ENCODE measurements around the gene DENND1B. TPM values are rescaled to one million over a fixed set of nuclear protein-coding genes. Genes with fewer than 3 reads are reported as not detected.

DENND1B gene
- total and polyA plus RNA-seq, 4 donors: 1.7 to 13.7 (median 7.9) TPM

DNA sequence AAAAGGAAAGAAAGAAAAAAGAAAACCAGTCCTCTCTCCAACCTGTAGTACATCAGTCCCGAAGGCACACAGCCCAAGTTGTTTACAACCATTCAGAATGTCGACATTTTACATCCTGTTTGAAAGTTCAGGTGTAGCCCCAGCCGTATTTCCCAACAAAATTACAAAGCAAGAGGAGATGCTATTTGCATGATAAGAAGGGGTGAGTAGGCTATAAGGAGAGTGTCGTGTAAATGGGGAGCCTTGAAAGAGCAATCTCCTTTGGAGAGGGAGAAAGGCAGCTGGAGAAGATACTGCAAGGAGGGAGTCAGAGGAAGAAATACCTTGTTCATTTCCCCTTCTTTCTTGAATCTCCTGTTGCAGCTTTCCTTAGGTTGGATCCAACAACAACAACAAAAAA, 35.5 kb upstream of the DENND1B start:
- Histone ChIP-seq H3K36me3 (ENCODE audit: control insufficient read depth in 4 of 4, insufficient read depth in 3 of 4, low read depth in 1 of 4, low read length in 3 of 4) (no peaks in the 10 kb centered on the region), H3K27ac (ENCODE audit: low read depth in 1 of 2, low read length in 2 of 2) (no peak overlapping the region), H3K9me3 (ENCODE audit: control insufficient read depth in 4 of 4, low read length in 3 of 4) (no peaks in the 10 kb centered on the region), H3K27me3 (ENCODE audit: control insufficient read depth in 4 of 4, insufficient read depth in 4 of 4, low read length in 3 of 4) (no peaks in the 10 kb centered on the region), H3K9ac (ENCODE audit: low read depth in 1 of 2, low read length in 2 of 2) (no peak overlapping the region), H3K4me3 (ENCODE audit: low read depth in 1 of 3, low read length in 3 of 3) (no peak overlapping the region), H3K4me1 (ENCODE audit: control insufficient read depth in 4 of 4, insufficient read depth in 4 of 4, low read length in 3 of 4) (peaks cover 0 to 5% (median 0%) of the 10 kb centered on the region in 4 donors)
- no peak for DNase-seq (ENCODE audit: low spot score)
- TF ChIP-seq HNF4G (IDR thresholded peaks at IDR 0.05) (no peak), ATF3 (IDR thresholded peaks at IDR 0.05) (no peak), REST (IDR thresholded peaks at IDR 0.05) (no peak), TAF1 (conservative IDR thresholded peaks at IDR 0.05) (no peak), FOXA2 (IDR thresholded peaks at IDR 0.05) (no peak), HNF4A (conservative IDR thresholded peaks at IDR 0.05) (no peak), RXRA (IDR thresholded peaks at IDR 0.05) (no peak), GABPA (IDR thresholded peaks at IDR 0.05 in 1 of 2, conservative IDR thresholded peaks at IDR 0.05 in 1 of 2) (no peak), EGR1 (IDR thresholded peaks at IDR 0.05; ENCODE audit: low read depth in 2 of 2) (no peak), SP1 (IDR thresholded peaks at IDR 0.05) (no peak), CTCF (IDR thresholded peaks at IDR 0.05; ENCODE audit: low read depth, low read length, missing input control) (no peak), RAD21 (IDR thresholded peaks at IDR 0.05) (no peak)
- TF ChIP-seq, protein P1, sequence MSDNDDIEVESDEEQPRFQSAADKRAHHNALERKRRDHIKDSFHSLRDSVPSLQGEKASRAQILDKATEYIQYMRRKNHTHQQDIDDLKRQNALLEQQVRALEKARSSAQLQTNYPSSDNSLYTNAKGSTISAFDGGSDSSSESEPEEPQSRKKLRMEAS (IDR thresholded peaks at IDR 0.05): no peak
- WGBS: 73% methylated on average over 4 of the region's 4 CpGs

DNA sequence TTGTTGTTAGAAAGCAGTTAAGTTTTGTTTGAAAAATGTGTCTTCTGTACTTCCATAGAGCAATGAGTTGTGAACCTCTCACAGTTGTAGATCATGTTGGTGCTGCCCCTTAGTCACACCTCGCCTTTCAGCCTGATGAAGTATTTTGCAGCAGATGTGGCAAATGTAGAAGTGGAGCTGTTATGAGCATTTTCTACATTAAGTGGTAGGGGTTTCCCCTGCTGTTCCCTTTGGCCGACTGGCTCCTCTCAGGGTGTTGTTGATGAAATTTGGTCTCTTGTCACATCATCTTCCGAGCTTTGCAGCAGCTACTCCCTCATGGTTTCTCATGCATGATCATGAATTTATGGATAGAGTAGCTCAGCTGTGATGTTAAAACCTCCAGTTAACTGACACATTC, 33.6 kb upstream of the DENND1B start:
- TF ChIP-seq YY1 (IDR thresholded peaks at IDR 0.05): no peak
- no peak for TF ChIP-seq NR2F2 (IDR thresholded peaks at IDR 0.05)
- TF ChIP-seq GABPA (IDR thresholded peaks at IDR 0.05 in 1 of 2, conservative IDR thresholded peaks at IDR 0.05 in 1 of 2): no peak
- TF ChIP-seq ZBTB33 (IDR thresholded peaks at IDR 0.05): no peak
- no peak for DNase-seq (ENCODE audit: low spot score)
- Histone ChIP-seq H3K36me3 (ENCODE audit: control insufficient read depth in 4 of 4, insufficient read depth in 3 of 4, low read depth in 1 of 4, low read length in 3 of 4) (no peaks in the 10 kb centered on the region), H3K27me3 (ENCODE audit: control insufficient read depth in 4 of 4, insufficient read depth in 4 of 4, low read length in 3 of 4) (no peaks in the 10 kb centered on the region), H3K9ac (ENCODE audit: low read depth in 1 of 2, low read length in 2 of 2) (no peak overlapping the region), H3K9me3 (ENCODE audit: control insufficient read depth in 4 of 4, low read length in 3 of 4) (no peaks in the 10 kb centered on the region), H3K4me3 (ENCODE audit: low read depth in 1 of 3, low read length in 3 of 3) (no peak overlapping the region), H3K27ac (ENCODE audit: low read depth in 1 of 2, low read length in 2 of 2) (no peak overlapping the region), H3K4me1 (ENCODE audit: control insufficient read depth in 4 of 4, insufficient read depth in 4 of 4, low read length in 3 of 4) (peaks cover 0 to 5% (median 0%) of the 10 kb centered on the region in 4 donors)
- 52% methylated on average over 3 of the region's 3 CpGs for WGBS

Data from liver (tissue), 9 donors.